GM19043 (cell line): ENCODE measurements around the gene GABBR2.
"Not testable (repeated sequence)": the region's sequence is repeated elsewhere in the genome, so short reads cannot be mapped to it uniquely, and the experiment has no call there.

Experiments
- ATAC-seq: cut with Tn5 transposase; IDR thresholded peaks from one replicate; pipeline ENCODE4 v1.9.1; 2021; ENCODE audit warnings: low read depth; ENCODE audit not compliant: unreplicated experiment

Gene GABBR2

DNA sequence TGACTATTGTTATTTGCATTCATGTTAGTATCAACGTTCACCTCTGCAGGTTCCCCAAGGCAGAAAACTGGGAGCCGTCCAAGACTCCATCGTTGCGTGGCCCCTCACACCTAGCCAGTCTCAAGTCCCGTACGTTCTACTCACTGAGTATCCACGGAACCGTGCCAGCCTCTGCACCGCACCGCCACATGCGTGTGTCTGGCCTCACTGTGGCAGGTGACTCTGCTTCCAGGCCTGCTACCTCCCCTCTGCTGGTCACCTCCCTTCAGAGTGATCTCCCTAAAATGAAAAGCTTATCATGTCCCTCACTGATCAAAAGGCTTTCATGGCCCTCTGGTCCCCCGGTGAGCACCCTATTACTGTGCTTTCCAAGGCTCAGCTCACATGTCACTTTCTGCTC is 108.1 kb downstream of the GABBR2 start:
- no peak for ATAC-seq

DNA sequence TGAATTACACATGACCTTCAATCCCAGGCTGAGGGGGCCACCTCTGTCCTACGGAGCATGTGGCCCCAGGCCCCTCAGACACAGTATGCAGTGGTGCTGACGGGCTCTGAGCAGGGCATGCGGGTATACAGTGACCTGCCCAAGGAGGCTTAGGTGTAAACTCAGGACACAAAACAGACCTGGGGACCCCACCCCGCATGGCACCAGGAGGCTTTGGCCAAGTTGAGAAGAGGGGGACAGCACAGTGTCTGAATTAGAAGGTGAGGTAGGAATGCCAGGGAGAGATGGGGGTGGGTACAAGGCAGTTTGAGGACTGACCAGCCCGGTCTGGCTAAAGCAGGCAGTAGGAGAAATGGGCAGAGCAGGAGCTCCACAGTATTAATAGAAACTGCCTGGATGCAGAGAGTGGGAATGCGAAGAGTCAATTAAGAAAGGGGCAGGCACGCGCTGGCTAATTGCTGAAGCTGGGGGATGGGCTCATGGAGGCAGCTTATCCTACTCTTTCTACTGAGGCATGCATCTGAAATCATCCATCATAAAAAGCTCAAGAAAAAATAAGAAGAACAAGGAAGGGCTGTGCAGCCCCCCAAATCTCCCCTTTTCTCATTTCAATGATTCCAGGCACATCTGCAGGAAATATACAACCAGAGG is 109.0 kb downstream of the GABBR2 start:
- ATAC-seq, result no peak

DNA sequence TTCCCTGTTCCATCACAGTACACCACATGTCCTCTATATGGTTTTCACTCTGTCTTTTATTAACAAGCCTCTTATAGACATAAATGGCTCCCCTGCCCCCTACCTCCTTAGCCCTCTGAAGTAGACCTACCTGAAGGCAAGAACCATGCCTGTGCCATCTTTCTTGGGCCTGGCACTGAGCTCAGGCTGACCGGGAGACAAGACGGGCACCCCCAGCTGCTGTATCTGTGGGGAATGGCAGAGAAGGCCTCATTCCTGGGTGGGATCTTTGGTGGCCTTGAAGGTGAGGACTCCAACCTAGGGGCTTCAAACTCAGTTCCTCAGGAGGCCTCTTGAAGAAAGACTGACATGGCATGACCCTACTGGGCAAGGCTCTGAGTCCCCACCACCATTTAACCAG is 109.9 kb downstream of the GABBR2 start:
- ATAC-seq, result no peak

DNA sequence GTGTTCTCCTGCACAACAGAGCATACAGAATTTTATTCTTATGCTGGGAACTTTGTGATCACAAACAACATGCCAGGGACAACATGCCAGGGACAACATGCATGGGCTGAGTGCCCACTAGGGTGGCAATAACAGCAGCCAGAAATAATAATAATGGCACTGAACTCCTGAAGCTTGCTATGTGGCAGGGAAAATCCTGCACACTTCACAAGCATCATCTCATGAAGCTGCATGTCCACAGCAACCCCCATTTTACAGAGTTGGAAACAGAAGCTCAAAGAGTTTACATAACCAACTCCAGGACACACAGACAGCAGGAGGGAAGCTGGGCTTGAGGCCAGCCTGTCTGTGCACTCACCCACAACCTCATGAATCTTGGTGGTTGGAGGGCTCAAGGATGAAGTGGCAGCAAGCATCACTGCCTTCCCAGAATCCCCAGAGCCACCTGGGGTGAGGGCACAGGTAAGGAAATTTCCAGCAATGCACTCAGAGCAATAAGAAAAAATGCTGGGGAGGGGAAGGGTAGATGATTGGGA is 111.4 kb downstream of the GABBR2 start:
- no peak for ATAC-seq

DNA sequence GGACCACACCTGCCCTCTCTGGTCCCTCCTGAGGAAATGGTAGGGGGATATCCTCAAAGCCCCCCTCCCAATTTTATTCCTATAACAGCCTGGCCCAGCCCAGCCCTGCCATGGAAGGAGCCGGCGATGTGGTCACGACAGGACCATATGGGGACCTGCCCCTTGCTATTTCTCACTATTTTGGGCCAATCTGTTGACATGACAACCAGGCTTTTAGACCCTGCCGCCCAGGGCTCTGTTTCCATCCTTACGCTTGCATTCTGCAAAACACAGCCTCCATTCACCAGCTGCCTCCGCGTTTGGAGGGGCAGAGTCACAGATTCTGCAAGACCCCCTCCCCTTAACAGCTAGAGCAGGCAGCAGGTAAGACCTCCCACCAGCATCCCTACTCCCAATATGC is 112.2 kb downstream of the GABBR2 start:
- no peak for ATAC-seq

DNA sequence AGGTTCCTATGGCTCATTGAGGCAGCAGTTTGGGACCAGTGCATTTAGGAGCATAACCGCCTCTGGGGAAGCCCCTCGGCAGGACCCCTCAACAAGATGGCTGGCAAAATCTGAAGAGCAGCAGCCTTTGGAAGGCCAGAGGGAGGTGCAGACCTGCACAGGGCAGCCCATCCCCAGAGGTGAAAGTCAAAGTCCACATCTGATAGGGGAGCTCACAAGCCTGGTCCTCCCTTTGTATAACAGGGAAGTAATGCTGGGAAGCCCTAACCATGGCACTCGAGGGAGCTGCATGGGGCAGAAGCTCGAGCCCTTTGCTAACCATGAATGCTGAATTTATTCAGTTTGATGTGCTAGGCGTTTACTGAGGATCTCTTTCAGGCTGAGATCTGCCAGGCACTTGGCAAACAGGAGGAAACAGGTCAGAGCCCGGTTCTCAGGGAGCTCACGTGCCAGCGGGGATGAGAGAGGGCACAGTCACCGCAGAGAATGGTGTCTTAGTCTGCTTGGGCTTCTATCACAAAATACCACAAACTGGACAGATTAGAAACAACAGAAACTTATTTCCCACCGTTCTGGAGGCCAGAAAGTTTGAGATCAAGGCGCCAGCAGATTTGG is 114.1 kb downstream of the GABBR2 start:
- no peak for ATAC-seq

DNA sequence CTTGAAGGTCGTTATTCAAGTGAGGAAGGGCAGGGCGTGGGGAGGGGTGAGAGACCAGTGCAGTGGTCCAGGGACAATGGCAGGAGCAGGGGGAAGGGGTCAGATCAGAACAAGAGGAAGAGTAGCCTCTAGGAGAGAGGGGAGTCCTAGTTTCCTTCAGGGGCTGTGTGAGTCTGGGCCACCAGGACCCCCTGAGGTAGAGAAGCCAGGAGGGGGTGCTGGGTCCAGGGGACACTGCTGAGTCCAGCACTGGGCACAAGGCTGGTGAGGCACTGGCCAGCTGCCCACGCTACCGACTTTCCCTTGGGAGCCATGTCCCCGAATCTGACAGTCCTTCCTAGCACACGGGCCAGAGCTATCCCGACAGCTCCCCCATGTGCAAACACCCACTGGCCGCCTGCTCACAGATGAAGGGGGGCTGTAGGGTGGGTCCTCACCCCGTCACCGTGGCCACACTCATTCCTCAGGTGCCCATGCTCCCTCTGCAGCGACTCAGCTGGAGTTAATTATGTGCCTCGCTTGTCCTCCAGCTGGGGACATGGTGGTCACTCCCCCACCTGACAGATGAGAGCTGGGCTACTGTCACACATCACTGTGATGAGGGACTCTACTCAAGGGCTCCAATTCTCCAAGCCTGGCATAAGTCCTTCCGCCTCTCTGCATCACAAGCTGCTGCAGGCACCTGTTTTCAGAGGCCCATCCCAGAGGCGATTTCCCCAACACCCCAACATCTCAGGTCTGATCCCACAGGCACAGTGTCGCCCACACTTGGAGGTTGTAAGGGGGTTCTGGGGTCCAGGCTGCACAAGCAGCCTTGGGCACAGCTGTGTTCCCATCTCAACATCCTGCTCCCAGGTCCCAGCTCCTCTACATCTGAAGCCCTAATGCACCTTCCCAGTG is 115.1 kb downstream of the GABBR2 start:
- no peak for ATAC-seq

DNA sequence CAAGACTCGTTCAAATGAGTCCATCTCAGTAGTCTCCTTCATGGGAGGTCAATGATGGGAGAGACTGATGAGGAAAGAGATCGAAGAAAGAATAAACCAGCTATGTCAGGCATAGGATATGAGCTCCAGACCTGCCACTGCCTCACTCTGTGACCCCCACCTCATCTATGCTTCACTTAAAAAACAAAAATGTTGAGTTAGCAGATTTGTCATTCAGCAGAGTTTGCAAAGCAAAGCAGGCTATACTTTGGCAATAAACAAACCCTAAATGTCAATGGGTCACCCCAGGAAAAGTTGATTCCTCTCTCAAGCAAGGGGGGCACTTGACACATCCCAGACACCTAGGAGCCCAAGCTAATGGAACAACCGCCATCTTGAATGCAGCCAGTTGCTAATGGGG is 117.0 kb downstream of the GABBR2 start:
- ATAC-seq, result no peak

DNA sequence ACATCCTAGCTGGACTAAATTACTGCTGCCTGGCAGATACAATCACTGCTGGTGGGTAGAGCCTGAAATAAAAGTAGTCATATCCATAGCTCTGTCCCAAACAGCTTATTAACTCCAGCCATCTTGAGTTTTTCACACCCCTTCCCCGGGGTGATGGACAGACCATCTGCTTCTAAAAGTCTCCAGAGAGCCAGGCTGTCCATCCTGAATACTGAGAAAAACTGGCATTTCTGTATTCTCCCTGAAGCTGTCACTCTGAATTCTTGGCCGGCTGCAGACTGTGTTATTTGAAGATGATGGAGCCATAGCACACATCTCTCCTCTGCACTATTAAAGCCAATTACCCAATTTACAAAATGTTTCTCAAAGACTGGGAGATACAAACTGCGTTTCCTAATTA is 118.6 kb downstream of the GABBR2 start:
- ATAC-seq, result no peak

DNA sequence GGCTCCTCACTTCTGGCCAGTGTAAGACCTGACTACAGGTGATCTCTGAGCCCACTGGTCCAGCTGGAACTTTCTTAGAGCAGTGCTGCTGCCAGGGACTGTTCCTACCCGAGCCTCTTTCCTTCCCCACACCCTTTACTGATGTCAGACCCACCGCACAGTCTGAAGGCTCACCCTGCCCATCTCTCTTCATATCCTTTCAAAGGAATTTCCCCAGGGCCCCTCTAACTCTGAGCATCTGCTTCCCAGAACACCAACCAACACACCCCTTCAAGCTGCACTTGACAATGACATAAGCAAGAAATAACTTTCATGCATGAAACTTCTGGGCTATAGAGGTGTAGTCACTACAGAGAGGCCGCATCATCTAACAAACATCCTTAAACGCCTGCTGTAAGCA is 119.6 kb downstream of the GABBR2 start:
- no peak for ATAC-seq

DNA sequence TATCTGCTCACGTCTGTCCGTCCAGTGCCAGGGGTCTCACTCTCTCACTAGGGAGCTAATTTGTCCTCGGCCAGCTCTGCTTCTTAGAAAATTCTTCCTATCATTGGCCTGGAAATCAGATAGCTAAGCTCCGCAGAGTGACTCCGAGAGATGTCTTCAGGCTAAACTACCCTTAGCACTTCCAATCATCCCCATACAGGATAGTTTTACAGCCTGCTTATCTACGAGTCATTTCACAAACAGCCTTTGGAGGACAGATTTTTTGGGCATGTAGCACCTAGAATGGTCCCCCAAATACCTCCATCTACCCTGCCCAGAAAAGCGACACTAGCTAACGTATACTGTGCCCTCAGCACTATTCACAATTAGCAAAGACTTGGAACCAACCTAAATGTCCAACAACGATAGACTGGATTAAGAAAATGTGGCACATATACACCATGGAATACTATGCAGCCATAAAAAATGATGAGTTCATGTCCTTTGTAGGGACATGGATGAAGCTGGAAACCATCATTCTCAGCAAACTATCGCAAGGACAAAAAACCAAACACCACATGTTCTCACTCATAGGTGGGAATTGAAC is 123.8 kb downstream of the GABBR2 start:
- ATAC-seq, result not testable (repeated sequence)

DNA sequence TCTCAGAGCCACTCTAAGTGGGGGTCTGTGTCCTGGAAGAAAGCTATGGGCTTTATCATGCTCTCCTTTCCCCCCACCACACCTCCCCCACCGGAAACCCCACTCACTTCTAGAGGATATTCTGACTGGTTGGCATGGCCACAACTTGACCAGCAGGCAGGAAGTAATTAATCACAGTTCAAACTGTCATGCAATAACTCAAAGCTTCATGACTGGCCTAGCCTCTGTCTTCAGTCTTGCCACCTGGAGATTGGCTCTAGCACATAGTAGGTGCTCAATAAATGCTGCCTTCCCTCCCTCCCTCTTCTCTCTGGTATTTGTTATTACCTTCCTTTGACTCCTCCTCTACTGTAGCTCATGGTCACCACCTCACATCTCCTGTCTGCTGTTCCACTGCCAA is 124.7 kb downstream of the GABBR2 start:
- no peak for ATAC-seq

DNA sequence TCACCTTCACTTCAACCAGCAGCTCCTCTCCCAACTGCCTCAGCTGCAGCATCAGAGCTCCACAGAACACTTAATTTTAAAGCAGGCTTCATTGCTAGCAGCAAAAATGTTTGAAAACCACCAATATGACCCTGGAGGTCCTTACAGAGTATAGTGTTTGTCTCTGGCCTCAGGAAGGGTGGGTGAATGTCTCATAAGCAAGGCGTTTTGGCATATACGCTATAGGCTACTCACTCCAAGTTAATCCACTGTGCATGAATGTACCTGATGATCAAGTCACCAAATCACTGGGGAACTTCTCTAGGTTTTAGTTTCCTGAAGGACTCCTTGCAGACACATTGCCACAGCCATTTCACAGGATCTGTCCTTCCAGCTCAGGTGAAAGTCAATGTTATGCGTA is 125.3 kb downstream of the GABBR2 start:
- ATAC-seq, result no peak

DNA sequence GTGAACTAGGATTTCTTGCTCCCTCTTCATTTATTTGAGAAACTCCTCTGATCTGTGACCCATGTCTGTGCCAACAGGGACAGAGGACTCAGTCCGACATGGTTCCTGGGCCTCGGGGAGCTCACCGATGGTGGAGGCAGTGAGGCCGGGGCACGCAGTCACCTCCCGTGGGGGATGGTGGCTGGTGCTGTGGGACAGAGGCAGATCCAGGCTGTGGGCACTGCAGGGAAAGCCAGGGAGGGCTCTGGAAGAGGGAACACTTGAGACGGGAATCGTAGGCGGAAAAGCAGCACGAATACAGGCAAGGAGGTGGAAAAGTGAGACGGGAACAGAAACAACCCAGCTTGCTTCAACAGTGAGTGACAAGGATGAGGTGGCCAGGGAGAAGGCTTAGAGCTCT is 127.8 kb downstream of the GABBR2 start:
- no peak for ATAC-seq

DNA sequence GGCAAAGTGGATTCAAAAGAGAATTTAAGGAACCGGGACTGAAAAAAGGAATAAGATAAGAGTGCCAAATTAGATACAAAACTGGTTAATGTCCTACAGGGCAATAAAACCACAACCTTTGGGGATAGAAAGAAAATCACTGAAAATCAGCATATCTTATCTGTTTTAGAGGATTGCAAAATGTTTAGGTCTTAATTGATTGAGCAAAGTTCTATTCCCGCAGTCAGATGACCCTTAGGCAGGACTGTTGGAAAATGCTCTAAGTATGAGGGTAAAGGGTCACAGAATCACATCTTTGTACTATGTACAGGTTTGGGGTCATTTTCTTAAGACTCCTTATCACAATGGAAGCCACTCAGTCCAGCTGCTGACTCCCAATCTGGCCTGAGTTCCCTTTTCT is 129.0 kb downstream of the GABBR2 start:
- ATAC-seq, result no peak

DNA sequence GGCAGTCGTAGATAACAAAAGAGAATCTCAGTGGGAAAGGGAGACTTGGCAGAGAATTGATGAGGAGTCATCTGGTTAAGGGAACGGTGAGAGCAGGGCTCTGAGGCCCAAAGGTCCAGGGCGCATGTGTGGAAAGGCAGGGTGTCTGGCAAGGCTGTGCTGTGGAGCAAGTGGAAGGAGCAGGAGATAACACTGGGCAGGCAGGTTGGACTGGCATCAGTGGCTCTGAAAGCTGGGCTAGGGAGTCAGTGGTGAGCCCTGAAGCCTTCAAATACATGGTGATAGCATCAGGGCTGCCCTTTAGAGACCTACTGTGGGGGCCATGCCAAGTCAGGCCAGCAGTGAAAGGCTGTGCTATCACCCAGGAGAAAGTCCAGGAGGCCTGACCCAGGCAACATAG is 131.3 kb downstream of the GABBR2 start:
- no peak for ATAC-seq

DNA sequence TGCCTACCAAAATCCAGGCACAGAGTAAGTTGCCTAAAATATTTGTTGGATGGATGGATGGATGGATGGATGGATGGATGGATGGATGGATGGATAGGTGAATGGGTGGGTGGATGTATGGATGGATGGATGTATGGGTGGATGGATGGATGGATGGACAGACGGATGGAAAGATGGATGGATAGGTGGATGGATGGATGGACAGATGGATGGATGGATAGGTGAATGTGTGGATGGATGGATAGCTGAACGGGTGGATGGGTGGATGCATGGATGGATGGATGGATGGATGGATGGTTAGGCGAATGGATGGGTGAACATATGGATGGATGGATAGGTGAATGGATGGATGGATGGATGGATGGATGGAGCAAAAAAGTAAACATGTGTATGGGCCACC is 131.9 kb downstream of the GABBR2 start:
- no peak for ATAC-seq

DNA sequence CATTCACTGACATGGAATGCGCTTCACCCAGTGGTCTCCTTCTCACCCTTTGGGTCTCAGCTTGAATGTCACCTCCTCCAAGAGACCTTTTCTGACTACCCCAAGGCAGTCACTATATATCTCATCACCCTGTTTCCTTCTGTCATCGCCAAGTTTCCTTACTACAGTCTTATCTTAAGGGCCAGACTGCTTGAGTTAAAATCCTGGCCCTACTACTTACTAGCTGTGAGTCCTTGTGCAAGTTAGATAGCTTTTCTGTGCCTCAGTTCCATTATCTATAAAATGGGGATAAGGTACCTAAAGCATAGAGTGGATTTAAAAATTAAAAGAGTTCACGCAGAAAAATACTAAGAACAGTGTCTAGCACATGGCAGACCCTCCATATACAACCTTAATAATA is 132.4 kb downstream of the GABBR2 start:
- no peak for ATAC-seq

DNA sequence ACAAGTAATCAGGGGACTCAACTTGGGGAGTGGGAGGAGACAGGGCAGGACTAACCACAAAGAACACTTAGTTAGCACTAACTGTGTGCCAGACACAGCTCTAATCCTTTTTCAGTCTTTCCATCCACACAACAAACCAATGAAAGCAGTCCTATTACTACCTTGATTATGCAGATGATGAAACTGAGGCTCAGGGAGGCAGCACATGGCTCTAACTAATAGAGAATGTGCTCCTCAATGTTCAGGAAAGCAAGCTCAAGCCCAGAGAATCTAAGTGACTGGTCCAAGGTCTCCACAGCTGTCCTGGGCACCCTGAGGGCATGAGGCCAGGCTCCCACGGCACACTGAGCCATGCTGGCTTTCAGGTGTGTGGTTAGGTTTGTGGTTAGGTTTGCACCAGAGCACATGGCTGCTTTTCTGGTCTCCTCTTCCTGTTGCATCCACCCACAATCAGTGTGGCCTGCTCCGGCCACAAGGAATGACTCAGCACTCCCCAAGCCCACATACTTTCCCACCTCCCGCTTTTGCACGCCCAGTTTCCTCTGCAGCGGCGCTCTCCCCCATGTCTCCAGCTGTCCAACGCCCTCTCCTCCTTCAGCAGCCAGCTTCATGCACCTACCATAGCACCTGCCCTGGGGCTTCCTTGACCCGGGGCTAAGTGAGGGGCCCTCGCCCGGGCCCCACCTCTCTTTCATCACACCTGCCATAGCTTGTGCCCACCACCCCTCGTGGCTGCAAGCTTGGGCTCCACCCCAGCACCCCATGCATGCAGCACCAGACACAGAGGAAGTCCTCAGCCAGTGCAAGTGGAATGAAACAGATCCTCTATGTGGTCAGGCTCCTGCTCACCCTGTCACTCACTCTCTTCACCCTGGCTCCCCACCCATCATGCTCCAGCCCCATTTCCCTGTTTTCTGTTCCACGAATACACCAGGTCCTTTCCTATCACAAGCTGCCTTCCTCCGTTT is 133.1 kb downstream of the GABBR2 start:
- ATAC-seq, result peak; percentile 91

DNA sequence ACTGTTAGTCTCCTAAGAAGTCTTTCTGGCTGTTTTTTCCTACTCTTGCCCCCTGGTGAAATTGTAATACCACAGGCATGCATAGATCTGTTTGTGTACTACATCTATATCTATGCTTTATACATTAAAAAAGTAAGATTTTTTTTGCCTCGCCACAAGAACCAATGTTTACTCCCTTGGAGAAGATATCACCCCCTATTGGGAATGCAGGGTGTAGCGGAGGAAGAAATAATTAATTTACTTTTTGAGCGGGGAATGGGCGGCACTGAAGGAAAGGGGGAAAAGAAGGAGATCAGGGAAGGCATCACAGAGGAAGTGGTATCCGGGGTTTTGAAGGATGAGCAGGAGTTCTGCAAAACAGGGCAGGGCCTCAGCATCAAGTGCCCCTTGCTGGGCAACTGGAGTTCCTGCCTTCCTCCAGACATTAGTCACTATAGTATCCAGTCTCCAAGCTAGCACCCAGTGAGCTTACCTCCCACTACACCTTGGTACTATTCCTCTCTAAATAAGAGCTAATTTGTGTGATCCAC is 134.9 kb downstream of the GABBR2 start:
- no peak for ATAC-seq
